Vagina (tissue), 2 donors: ENCODE measurements around the gene ZNF80. TPM values are rescaled to one million over a fixed set of nuclear protein-coding genes. Genes with fewer than 3 reads are reported as not detected.
A peak's percentile ranks its signal among the peaks of the same experiment; 100 is the strongest.
"Not testable (repeated sequence)": the region's sequence is repeated elsewhere in the genome, so short reads cannot be mapped to it uniquely, and the experiment has no call there.

ENCODE experiments used
- DNase-seq, 2 donors: peaks; one replicate each; pipeline ENCODE4 v3.0.0-alpha.2; 2017; ENCODE audit errors: extremely low spot score in 2 of 2
- H3K27ac ChIP-seq: fragments of 200-600 bp; sonication (generic); one replicate; pipeline ENCODE4 v1.5.1; 2019
- H3K27me3 ChIP-seq: fragments of 200-600 bp; sonication (generic); one replicate; pipeline ENCODE4 v1.5.1; 2019
- H3K36me3 ChIP-seq, 2 donors: fragments of 200-600 bp; sonication (generic); one replicate each; pipeline ENCODE4 v1.5.1; 2017 to 2019
- H3K4me1 ChIP-seq: fragments of 200-600 bp; sonication (generic); one replicate; pipeline ENCODE4 v1.5.1; 2019
- H3K4me3 ChIP-seq, 2 donors: fragments of 200-600 bp; sonication (generic); 1 replicate in 1 of 2; 2 replicates in 1 of 2; pipeline ENCODE4 v1.5.1; 2016 to 2019
- H3K9me3 ChIP-seq: fragments of 200-600 bp; sonication (generic); one replicate; pipeline ENCODE4 v1.5.1; 2019
- POLR2A ChIP-seq, 2 donors: fragments of 450-650 bp; IDR thresholded peaks; one replicate each; pipeline ENCODE4 v1.6.1; 2017; ENCODE audit warnings: antibody characterized with exemption in 2 of 2, mild to moderate bottlenecking in 2 of 2, moderate library complexity in 2 of 2
- POLR2AphosphoS5 ChIP-seq, 2 donors: sonication (generic); formaldehyde crosslinking; IDR thresholded peaks; one replicate each; pipeline ENCODE4 v1.9.0; 2017; ENCODE audit warnings: antibody characterized with exemption in 2 of 2, mild to moderate bottlenecking in 2 of 2, low read depth in 1 of 2; ENCODE audit not compliant: insufficient read depth in 1 of 2
- intact Hi-C: fragments of 100-400 bp; cut with DNase I; formaldehyde crosslinking; loops from one replicate; pipeline ENCODE4 v1.15.1; 2023
- total RNA-seq: library from RNA; depleted of rRNA; stranded (reverse); fragments of >200 nt; gene quantifications from one replicate; pipeline ENCODE4 v1.2.3, GENCODE V29; 2016
- TF ChIP-seq, protein P1 (sequence below), 3 experiments: fragments of 450-650 bp in 2 of 3; fragments of 200-600 bp in 1 of 3; sonication (generic) in 1 of 3; IDR thresholded peaks; one replicate each; pipeline ENCODE4 v1.5.1; 2017 to 2019; ENCODE audit warnings: antibody characterized with exemption in 3 of 3, mild to moderate bottlenecking in 2 of 3, moderate library complexity in 2 of 3

ZNF80 gene
- total RNA-seq, result 0.74 TPM

DNA sequence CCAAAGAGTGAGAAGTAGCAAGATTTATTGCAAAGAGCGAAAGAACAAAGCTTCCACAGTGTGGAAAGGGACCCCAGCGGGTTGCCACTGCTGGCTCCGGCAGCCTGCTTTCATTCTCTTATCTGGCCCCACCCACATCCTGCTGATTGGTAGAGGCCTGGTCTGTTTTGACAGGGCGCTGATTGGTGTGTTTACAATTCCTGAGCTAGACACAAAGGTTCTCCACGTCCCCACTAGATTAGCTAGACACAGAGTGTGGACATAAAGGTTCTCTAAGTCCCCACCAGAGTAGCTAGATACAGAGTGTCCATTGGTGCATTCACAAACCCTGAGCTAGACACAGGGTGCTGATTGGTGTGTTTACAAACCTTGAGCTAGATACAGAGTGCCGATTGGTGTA lies at the start of gene ZNF80:
Gene ZNF80, minus strand, starts transcription at position 101 of the 400 bp plus-strand sequence. CDS start 504 bp downstream, outside the sequence.
- H3K27me3 ChIP-seq, DNase-seq, H3K4me1 ChIP-seq, intact Hi-C loops, H3K36me3 ChIP-seq, H3K4me3 ChIP-seq, H3K9me3 ChIP-seq, H3K27ac ChIP-seq: not testable (repeated sequence)

DNA sequence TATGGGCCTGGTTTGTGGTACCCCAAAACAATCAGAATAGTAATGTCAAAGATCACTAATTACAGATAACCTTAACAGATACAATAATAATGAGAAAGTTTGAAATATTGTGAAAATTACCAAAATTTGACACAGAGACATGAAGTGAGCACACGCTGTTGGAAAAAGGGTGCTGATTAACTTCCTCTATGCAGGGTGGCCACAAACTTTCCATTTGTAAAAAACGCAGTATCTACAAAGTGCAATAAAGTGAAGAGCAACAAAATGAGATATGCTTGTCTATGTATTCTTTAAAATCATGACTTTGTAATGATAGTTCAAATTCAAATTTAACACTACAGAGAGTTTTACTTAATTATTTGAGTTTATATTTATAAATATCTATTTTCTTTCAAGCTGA lies 48.9 kb upstream of the ZNF80 start:
- no peak for TF ChIP-seq POLR2A (IDR thresholded peaks at IDR 0.05)
- no peak for TF ChIP-seq POLR2AphosphoS5 (IDR thresholded peaks at IDR 0.05; ENCODE audit: insufficient read depth in 1 of 2, low read depth in 1 of 2)
- TF ChIP-seq, protein P1, sequence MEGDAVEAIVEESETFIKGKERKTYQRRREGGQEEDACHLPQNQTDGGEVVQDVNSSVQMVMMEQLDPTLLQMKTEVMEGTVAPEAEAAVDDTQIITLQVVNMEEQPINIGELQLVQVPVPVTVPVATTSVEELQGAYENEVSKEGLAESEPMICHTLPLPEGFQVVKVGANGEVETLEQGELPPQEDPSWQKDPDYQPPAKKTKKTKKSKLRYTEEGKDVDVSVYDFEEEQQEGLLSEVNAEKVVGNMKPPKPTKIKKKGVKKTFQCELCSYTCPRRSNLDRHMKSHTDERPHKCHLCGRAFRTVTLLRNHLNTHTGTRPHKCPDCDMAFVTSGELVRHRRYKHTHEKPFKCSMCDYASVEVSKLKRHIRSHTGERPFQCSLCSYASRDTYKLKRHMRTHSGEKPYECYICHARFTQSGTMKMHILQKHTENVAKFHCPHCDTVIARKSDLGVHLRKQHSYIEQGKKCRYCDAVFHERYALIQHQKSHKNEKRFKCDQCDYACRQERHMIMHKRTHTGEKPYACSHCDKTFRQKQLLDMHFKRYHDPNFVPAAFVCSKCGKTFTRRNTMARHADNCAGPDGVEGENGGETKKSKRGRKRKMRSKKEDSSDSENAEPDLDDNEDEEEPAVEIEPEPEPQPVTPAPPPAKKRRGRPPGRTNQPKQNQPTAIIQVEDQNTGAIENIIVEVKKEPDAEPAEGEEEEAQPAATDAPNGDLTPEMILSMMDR (IDR thresholded peaks at IDR 0.05), result no peak
- Histone ChIP-seq H3K36me3 (no peaks in the 10 kb centered on the region), H3K27me3 (no peaks in the 10 kb centered on the region), H3K9me3 (no peaks in the 10 kb centered on the region), H3K27ac (no peak overlapping the region), H3K4me1 (no peaks in the 10 kb centered on the region), H3K4me3 (no peak overlapping the region)
- intact Hi-C loops, result no loop called here
- DNase-seq, result no peak

DNA sequence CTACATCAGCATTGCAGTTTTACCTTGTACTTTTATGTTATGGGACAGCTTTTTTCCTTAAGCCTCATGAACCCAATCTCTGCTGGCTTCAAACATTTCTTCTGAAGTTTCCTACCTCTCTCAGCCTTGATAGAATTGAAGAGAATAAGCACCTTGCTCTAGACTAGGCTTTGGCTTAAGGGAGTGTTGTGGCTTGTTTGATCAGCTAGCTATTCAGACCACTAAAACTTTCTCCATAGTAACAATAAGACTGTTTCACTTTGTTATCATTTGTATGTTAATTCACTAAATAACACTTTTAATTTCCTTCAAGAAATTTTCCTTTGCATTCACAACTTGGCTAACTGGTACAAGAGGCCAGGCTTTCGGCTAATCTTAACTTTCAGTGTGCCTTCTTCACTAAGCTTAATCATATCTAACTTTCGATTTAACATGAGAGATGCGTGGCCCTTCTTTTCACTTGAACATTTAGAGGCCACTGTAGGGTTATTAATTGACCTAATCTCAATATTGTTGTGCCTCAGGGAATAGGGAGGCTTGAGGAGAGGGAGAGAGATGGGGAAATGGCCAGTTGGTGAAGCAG lies 48.4 kb upstream of the ZNF80 start:
- intact Hi-C loops, result no loop called here
- no peaks in the 10 kb centered on the region for H3K27me3 ChIP-seq
- no peaks in the 10 kb centered on the region for H3K4me1 ChIP-seq
- TF ChIP-seq, protein P1 (IDR thresholded peaks at IDR 0.05), result no peak
- no peak for TF ChIP-seq POLR2A (IDR thresholded peaks at IDR 0.05)
- no peak for TF ChIP-seq POLR2AphosphoS5 (IDR thresholded peaks at IDR 0.05; ENCODE audit: insufficient read depth in 1 of 2, low read depth in 1 of 2)
- DNase-seq, result no peak
- no peaks in the 10 kb centered on the region for H3K9me3 ChIP-seq
- H3K36me3 ChIP-seq, result no peaks in the 10 kb centered on the region
- no peak overlapping the region for H3K4me3 ChIP-seq
- no peak overlapping the region for H3K27ac ChIP-seq

DNA sequence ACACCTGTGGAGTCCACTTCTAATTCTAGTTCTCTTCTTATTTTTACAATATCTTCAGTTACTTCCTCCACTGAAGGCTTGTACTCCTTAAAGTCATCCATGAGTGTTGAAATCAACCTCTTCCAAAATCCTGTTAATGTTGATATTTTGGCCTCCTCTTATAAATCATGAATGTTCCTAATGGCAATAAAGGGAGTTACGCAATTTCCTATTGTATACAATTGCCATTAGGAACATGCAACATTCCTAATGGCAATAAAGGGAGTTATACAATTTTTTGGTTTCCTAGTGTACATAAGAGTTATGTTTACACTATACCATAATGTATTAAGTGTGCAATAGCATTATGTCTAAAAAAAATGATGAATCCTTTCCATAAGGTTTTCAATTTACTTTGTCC lies 47.3 kb upstream of the ZNF80 start:
- Histone ChIP-seq H3K4me1 (no peaks in the 10 kb centered on the region), H3K4me3 (no peak overlapping the region), H3K27me3 (no peaks in the 10 kb centered on the region), H3K27ac (no peak overlapping the region), H3K36me3 (no peaks in the 10 kb centered on the region), H3K9me3 (no peaks in the 10 kb centered on the region)
- no peak for DNase-seq
- TF ChIP-seq, protein P1 (IDR thresholded peaks at IDR 0.05), result no peak
- TF ChIP-seq POLR2AphosphoS5 (IDR thresholded peaks at IDR 0.05; ENCODE audit: insufficient read depth in 1 of 2, low read depth in 1 of 2), result no peak
- no peak for TF ChIP-seq POLR2A (IDR thresholded peaks at IDR 0.05)
- intact Hi-C loops, result no loop called here

DNA sequence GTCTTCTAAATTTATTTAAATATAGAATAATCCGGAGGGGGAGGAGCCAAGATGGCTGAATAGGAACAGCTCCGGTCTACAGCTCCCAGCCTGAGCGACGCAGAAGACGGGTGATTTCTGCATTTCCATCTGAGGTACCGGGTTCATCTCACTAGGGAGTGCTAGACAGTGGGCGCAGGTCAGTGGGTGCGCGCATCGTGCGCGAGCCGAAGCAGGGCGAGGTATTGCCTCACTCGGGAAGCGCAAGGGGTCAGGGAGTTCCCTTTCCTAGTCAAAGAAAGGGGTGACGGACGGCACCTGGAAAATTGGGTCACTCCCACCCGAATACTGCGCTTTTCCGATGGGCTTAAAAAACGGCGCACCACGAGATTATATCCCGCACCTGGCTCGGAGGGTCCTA lies 39.5 kb upstream of the ZNF80 start:
- H3K36me3 ChIP-seq, H3K4me1 ChIP-seq, intact Hi-C loops, H3K27ac ChIP-seq, H3K9me3 ChIP-seq, DNase-seq, H3K27me3 ChIP-seq, H3K4me3 ChIP-seq: not testable (repeated sequence)

DNA sequence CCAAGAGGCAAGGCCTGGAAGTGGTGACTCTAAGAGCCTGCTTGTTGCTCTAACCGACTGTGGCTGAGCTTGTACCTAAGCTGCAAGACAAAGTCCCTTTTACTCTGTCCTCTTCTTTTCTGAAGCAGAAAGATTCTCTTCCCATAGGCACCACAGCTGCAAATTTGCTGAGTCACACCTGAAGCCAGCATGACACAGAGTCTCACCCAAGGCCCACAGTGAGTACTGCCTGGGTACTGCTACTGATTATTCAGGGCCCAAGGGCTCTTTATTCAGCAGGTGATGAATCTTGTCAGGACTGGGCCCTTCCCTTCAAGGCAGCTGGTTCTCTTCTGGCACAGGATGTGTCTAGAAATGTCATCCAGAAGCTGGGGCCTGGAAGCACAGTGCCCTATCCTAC lies 37.6 kb upstream of the ZNF80 start:
- no peak overlapping the region for H3K27ac ChIP-seq
- H3K9me3 ChIP-seq, result no peaks in the 10 kb centered on the region
- no peaks in the 10 kb centered on the region for H3K36me3 ChIP-seq
- no peak overlapping the region for H3K4me3 ChIP-seq
- peak in 1 of 2 donors; percentile 76 for DNase-seq
- no peak for TF ChIP-seq POLR2AphosphoS5 (IDR thresholded peaks at IDR 0.05; ENCODE audit: insufficient read depth in 1 of 2, low read depth in 1 of 2)
- intact Hi-C loops, result no loop called here
- H3K27me3 ChIP-seq, result no peaks in the 10 kb centered on the region
- no peaks in the 10 kb centered on the region for H3K4me1 ChIP-seq
